ENCODE results near the gene MDFIC.

DNA sequence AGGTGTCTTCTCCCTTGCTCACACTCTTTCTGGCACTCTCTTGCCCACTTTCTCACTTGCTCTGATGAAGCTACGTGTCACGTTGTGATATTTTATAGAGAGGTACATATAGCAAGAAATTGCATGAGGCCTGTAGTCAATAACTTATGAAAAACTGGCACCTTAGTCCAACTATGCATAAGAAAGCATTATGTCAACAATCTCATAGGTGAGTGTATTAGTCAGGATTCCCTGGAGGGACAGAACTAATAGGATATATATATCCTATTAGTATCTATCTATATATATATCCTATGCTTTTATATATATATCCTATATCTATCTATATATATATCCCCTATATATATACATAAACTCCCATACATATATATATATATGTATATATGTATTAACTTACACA lies 18.8 kb upstream of the MDFIC start:
- TF ChIP-seq EZH2 (IDR thresholded peaks at IDR 0.05; ENCODE audit: borderline replicate concordance, low read depth, low read length, severe bottlenecking) = no peak
- TF ChIP-seq, protein P1, sequence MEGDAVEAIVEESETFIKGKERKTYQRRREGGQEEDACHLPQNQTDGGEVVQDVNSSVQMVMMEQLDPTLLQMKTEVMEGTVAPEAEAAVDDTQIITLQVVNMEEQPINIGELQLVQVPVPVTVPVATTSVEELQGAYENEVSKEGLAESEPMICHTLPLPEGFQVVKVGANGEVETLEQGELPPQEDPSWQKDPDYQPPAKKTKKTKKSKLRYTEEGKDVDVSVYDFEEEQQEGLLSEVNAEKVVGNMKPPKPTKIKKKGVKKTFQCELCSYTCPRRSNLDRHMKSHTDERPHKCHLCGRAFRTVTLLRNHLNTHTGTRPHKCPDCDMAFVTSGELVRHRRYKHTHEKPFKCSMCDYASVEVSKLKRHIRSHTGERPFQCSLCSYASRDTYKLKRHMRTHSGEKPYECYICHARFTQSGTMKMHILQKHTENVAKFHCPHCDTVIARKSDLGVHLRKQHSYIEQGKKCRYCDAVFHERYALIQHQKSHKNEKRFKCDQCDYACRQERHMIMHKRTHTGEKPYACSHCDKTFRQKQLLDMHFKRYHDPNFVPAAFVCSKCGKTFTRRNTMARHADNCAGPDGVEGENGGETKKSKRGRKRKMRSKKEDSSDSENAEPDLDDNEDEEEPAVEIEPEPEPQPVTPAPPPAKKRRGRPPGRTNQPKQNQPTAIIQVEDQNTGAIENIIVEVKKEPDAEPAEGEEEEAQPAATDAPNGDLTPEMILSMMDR (IDR thresholded peaks at IDR 0.05; ENCODE audit: borderline replicate concordance, extremely low read depth, low read length, poor library complexity, severe bottlenecking) = no peak

All from DND-41 (cell line).